GM19438 (cell line): ENCODE measurements around the gene GTSE1.

ENCODE experiments used
- ATAC-seq: cut with Tn5 transposase; IDR thresholded peaks from one replicate; pipeline ENCODE4 v1.9.1; 2021; ENCODE audit warnings: low read depth; ENCODE audit not compliant: unreplicated experiment

Gene GTSE1

DNA sequence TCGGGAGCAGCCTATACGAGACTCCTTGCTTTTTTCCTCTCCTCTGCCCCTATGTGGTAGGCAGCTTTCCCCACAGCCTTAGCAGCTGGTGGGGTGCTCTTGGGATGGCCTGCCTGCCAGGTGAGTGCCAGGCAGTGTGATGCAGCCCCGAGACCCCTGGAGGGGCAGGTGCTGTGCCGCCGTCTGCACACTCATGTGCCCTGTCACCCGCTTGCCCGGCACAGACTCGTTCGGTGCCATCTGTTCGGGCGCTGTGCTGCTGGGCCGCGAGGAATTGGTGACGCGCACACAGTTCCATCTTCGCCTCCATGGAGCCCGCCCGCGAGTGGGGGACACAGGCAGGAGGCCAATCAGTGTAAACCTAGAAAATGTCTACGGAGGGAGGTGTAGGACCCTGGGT is 54.0 kb downstream of the GTSE1 start:
- no peak for ATAC-seq

DNA sequence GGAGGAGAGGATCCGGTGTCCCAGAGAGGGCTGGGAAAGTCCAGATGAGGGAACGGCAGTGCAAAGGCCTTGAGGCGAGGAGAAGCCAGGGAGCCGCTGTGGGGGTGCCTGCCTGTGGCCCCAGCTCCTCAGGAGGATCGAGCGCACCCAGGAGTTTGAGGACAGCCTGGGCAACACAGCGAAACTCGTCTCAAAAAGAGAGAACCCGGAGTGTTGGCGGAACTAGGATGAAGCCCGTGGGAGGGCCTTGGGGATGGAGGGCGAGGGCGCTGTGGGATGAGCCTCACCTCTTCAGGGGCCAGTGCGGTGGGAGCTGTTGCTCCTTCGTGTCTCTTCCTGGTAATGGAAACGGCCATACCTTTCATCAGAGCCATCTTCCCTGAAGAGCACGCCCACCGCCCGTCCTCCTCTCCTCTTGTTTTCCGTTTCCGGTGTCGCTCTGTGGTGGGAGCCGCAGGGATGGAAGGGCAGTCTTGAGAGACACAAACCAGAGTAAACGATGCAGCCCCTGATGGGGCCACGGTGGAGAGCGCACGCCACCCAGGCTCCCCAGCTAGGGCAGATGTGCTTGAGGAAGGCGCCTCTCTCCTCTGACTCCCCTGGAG is 54.6 kb downstream of the GTSE1 start:
- ATAC-seq = no peak

DNA sequence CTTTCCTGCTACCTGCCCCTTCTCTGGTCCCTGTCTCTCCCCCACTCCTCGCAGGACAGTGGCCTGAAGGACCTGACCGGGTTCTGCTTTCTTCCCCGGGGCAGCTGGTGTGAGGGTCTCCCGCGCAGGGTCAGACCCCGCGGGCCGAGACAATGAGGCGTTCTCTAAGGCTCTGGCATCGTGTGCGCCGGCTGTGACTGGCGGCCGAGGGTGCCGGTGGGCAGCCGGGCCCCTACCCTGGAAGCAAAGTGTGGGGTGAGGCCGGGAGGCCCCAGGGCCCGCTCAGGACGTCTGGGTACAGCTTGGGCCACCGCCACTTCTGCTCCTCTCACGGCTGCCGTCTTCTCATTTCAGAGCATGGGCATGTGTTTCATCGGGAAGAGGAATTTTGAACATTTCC is 55.1 kb downstream of the GTSE1 start:
- no peak for ATAC-seq

DNA sequence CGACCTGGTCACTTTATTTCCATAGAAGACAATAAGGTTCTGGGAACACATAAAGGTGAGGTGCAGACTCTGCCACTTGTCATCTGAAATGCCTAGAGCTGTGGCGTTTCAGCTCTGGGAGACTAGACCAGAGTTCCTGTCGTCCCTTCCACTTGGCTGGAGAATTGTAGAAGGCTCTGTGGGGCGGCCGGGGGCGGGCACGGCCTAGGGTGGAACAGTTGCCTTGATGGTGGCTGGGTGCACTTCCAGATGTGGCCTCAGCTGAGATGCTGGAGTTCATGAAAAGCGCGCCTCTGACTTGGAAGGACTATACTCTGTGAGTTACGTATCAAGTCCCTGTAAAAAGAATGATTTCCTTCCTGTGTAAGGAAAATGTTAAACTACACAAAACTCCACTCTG is 55.6 kb downstream of the GTSE1 start:
- ATAC-seq = no peak

DNA sequence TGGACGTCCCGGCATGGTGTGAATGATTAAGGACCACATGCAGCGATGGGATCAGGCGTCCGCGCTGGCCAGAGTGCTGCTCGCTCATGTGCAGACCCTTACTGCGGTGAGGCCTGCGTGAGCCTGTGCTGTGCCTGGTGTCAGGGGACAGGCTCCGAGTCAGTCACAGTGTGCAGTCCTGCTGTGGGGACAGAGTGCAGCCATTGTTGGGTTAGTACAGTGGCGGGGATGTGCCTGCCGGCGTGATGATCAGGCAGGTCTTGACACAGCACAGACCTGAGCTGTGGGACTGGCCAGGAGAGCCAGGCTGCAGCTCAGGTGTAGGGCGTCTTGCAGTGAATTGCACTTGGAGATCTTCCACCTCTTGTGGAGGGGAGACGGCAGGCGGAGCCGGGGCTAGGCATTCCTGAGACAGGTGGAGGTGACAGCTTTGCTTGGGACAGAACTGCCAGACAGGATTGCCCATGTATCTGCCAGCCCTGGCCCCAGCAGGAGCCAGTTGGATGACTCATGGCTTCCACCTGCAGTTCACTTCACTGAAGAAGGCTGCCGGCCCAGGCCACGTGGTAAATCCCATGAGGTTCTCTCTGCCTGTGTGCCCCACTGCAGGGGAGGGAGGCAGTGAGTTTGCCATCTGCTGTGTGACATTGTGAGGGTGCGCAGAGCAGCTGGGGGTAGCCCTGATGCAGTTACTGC is 56.2 kb downstream of the GTSE1 start:
- ATAC-seq = no peak

DNA sequence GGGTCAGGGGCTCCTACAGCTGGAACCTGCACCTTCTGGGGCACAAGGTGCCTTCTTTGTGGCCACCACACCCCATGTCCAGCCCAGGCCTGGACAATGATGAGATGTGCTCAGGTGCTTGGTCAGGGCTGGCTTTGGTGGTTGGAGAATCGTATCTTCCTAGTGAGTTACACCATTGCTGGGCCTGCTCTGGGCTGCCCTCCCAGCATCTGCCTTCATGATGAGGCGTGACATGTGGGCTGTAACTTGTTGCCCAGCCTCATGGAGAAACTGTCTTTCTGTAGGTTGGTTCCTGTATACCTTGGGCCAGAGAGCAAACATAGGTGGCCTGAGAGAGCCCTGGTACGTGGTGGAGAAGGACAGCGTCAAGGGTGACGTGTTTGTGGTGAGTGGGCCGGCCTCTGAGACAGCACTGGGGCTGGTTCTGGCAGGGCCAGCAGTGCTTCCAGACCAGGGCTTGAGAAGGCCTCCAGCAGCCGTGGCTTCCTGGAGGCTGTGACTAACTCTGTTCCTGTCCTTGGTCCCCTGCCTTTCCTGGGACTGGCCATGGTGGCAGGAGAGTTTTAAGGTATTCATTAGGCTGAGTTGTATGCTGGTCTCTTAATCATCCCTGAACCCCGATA is 56.9 kb downstream of the GTSE1 start:
- no peak for ATAC-seq

DNA sequence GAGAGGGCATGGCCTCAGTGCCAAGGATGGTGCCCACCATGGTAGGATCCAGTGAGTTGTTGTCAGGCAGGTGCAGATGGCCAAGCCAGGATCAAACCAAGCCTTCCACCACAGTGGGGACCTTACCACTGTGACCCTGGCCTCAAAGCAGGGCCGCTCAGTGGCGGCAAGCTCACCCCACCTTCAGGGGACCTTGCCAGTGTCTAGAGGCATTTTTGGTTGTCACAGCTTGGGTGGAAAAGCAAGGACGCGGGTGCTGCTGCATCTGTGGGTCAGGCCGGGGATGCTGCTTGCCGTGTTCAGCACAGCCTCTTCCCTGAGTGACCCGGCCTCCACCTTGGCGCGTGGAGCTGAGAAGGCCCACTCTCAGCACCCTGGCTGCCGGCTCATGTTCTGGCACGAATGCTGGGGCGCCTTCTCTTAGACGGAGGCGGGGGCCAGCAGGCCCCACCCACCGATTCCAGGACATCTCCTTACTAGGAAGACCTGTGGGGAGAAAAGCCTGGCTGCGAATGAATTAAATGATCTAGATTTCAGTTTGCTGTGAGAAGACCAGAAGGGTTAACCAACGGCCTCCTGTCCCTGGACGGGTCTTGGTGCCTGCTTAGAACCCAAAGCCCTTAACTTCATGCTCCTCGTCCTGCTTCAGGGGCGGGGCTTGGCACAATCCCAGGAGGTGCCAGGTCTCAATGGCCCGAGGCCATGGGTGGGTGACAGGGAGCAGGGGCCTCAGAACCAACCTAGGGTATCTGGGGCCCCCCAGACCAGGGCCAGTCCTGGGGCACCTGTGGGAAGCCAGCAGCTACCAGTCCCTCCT is 57.7 kb downstream of the GTSE1 start:
- no peak for ATAC-seq

DNA sequence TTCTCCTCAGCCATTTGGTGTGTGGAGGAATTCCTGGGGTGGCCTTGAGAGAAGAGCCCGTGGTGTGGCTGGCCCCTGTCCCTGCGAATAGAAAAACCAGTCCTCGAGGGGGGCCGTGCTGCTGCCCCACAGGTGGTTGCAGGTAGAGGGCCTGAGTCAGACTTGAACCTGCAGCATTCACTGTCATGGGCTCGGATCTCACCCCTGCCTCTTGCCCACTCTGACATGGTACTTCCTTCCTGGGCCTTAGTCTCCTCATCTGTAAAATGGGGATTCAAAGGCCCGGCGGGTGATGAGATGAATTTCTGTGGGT is 58.3 kb downstream of the GTSE1 start:
- ATAC-seq = no peak

DNA sequence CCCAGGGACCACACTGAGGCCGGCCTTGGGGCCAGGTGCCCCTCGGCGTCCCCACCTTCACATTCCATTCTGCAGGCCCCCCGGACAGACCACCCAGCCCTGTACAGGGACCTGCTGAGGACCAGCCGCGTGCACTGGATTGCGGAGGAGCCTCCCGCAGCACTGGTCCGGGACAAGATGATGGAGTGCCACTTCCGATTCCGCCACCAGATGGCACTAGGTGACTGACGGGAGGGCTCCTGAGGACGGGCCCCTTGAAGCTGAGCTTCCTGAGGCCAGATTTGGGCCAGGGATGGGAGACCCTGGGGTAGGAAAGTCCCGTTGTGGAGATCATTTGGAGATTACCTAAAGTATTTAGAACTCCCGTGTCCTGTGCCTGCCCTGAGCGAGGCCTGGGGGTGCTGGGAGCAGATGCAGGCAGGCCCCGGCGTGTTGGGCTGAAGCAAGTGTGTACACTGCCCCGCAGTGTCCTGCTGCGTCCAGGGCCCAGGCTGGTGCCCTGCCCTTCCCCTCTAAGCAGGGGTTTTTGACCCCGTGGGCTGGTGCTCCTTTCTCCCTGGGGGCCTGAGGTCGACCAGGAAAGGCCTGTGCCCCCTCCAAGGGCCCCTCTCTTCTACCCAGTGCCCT is 58.8 kb downstream of the GTSE1 start:
- no peak for ATAC-seq

DNA sequence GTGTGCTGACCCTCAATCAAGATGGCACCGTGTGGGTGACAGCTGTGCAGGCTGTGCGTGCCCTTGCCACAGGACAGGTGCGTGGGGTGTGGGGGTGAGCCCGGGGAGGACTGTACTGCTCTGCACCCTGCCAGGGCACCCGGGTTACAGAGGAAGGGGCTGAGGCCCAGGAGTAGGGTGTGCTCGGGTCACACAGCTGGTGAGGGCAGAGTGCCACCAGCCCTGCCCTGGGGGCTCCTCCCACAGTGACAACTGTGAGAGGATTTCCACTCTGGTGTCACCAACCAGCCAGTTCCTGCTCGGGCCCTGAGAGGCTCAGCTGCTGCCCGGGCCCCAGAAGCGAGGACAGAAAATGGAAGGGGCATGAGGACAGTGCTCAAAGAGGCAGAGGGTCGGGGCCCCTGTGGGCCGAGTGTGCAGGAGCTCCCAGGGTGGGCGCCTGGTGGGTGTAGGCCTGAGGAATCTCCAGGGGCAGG is 59.4 kb downstream of the GTSE1 start:
- ATAC-seq = no peak

DNA sequence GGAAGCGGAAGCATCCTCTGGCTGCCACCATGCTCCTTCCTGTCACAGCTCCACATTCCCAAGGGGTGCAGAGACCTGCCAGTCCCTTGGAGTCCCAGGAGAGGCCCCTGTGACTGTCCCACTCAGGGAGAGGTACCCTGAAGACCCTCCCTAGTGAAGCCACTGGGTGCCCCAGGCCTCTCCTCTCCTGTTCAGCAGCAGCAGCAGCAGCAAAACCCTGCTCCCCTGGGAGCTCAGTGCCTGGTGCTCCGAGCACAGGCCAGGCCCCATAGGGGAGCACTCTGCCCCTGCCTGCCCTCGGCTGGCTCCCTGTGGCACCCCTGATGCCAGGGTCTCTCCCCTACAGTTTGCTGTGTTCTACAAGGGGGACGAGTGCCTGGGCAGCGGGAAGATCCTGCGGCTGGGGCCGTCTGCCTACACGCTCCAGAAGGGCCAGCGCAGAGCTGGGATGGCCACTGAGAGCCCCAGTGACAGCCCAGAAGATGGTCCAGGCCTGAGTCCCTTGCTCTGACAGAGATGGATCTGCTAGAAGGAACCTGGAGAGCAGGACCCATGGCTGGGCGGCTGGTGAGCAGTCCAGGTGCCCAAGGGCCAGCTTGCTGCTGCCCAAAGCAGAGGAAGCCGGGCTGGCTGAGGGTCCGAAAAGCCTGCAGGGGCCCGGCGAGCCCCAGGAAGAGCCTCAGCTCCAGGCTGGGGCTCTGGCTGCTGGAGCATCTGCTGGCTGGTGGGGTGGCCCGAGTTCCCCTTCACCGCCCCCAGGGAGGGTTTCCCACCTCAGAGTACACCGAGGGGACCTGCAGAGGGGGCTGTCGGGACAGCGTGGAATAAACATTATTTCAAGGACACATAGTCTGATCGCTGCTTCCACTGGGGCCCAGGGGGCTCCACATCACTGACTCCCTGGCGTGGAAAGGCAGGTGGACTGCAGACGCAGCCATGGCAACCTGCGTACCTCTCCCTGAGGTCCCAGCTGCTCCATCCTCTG is 60.1 kb downstream of the GTSE1 start:
- no peak for ATAC-seq

DNA sequence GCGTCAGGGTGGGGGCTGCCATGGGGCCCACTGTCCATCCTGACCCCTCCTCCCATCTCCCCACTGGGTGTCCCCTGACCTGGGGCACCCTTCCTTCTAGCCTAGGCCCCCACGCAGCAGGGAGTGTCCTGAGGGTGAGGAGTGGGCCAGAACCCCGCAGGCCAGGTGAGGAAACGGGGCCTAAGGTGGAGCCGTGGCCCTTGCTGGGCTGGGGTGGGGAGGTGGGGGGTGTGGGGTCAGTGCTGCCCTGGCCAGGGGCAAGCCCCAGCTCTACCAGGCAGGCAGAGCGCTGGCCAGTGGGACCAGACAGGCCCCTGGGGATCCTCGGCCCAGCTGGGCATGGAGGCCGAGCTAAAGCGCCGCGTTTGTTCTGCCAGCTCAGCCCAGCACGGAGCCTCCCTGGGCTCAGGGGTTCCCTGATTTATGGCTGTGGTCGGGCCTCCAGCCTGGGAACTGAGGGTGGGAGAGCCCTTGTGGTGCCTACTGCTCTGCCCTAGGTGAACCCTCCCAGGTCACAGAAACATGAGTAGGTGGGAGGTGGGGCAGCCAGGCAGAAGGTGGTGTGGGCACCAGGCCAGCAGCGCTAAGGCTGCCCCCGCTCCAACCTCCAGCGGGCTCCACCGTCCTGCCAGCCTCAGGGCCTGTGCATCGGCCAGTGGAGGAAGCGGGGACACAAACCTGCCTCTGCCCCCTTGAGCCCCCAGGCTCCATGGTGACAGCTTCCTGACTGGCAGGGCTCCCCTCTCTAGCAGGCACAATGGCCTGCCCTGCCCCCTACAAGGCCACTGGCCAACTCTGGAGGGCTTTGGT is 61.2 kb downstream of the GTSE1 start:
- no peak for ATAC-seq

DNA sequence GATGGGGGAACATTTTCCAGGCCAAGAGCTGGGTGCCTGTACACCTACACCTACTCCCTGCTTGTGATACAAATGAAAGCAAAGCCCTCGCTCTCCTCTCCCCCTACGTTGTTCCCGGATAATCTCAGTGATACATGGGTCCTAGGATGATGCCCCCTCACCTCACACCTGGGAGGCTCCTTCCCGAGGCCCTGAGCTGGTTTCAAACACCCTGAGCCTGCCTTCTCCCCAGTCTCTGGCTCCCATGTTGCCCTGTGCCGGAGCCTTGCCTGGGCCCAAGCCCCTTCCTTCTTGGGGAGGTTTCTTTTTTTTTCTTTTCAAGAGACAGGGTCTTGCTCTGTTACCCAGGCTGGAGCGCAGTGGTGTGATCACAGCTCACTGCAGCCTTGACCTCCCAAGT is 62.1 kb downstream of the GTSE1 start:
- no peak for ATAC-seq

DNA sequence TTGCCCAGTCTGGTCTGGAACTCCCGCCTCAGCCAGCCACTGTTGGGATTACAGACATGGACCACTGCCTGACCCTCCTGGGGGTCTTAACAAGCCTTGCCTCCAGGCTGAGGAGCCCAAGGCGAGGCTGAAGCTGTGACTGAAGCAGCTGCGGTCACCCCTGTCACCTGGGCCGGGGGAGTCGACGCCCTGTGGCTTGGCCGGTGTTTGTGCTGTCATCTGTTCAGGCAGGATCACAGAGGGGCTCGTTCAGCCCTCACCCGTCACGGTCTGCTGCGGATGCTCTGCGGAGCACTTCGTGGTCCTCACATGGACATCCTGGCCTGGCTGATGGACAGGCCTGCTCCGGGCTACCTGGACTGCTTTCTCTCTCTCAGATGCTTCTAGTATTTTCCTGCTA is 62.7 kb downstream of the GTSE1 start:
- ATAC-seq = no peak

DNA sequence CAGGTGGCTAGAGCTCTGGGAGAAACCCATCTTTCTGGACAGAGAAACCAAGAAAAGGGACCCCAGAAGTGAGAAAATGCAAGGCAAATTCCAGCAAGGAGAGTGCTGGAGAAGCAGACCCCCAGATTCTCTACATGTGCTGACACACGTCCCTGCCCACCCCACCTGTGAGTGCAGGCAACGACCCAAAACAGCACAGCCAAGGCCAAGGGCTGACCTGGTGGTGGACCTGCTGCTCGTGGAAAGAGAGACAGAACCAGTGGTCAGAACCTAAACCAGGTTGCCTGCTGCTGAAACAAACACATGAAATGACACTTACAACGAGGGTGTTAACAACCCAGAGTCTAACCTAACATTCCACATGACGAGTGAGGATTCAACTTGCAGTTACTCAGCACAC is 63.4 kb downstream of the GTSE1 start:
- no peak for ATAC-seq

DNA sequence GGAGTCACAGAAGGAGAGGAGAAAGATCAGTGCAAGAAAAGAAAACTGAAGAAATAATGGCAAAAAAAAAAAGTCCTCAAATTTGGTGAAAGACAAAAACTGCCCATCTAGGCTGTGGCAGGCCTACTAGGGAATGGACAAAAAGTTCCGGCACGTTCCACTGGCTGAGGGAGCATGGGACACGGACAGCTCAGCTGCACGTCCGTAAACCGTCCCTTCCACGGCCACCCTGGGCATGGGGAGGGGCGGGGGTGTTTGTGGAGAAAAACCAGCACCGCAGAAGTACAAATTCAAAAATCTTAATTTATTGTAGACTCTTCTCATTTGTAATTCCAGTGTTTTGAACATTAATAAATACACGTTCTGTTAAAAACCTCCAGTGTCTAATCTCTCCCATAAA is 64.2 kb downstream of the GTSE1 start:
- ATAC-seq = no peak

DNA sequence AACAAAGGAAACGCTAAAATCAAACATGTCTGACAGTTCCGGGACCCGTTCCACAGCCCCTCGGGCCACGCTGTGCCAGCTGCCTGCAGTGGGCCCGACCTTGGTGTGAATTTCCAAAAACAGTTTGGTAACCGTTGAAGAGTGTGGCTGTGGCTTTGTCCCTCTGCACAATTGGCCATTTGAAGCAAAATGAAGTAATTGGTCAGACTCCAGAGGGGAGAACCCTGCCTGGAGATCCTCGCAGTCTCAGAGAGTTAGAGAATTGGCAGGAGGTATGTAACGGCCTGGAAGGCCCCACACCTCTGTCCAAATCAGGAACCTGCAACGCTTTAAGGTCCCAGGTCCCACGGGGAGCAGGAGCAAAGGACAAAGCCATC is 65.1 kb downstream of the GTSE1 start:
- ATAC-seq = no peak

DNA sequence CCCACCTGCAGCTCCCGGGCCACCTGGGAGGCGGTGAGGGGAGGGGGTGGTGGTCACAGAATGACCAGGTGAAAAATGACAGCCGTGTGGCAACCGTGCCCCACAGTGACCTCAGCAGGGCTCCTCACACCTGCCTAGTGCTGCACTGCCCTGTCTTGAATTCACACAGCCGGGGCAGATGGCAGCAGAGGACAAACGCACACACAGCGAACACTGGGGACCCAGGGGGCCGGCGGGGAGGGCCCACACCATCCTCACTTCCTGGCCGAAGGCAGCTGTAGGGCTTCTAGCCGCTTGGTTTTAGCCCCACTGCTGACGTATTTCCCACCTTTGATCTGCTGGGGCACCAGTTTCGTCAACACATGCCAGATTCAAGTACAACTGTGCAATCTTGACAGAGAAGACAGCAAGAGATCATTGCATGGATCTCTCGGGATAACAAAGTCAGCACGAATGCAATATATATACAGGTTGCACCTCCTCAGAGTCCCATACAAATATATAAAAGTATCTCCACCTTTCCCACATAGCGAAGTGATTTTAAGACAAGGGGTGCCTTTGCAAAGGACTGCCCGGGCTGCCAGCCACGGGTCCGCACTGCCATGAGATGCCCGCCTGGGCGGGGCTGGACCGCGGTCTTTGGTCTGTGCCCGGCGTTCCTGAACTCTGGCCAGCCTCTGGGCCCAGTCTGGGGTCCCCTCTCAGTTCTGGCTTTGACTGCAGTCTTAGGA is 65.7 kb downstream of the GTSE1 start:
- no peak for ATAC-seq
